Measurements from ENCODE around the gene ATP13A4.

The ATP13A4 gene

GRCh38 chr3:193498215-193498614 lies 56.5 kb downstream of the ATP13A4 start:
- no peaks in the 10 kb centered on the region for H3K36me3 ChIP-seq (ENCODE audit: insufficient read depth, insufficient read length, low read length)
- no peaks in the 10 kb centered on the region for H3K27me3 ChIP-seq (ENCODE audit: insufficient read depth, insufficient read length)
- H3K4me3 ChIP-seq (ENCODE audit: insufficient read length, low read depth): no peak overlapping the region
- TF ChIP-seq ZNF274 (IDR thresholded peaks at IDR 0.05; ENCODE audit: low read depth, low read length) (no peak), YY1 (IDR thresholded peaks at IDR 0.05; ENCODE audit: insufficient read depth, insufficient read length) (no peak), SUZ12 (IDR thresholded peaks at IDR 0.05; ENCODE audit: extremely low read depth, insufficient read depth, insufficient read length) (no peak)
- H3K9ac ChIP-seq (ENCODE audit: insufficient read length, low read depth): no peak overlapping the region
- no peak for DNase-seq (ENCODE audit: low read depth, low spot score)
- H3K9me3 ChIP-seq (ENCODE audit: insufficient read depth, low read length): no peaks in the 10 kb centered on the region
- H3K4me1 ChIP-seq (ENCODE audit: insufficient read depth, insufficient read length): no peaks in the 10 kb centered on the region

- H3K9ac ChIP-seq (ENCODE audit: insufficient read length, low read depth): no peak overlapping the region
- no peaks in the 10 kb centered on the region for H3K9me3 ChIP-seq (ENCODE audit: insufficient read depth, low read length)
- H3K27me3 ChIP-seq (ENCODE audit: insufficient read depth, insufficient read length): no peaks in the 10 kb centered on the region
- no peaks in the 10 kb centered on the region for H3K4me1 ChIP-seq (ENCODE audit: insufficient read depth, insufficient read length)
- no peak overlapping the region for H3K4me3 ChIP-seq (ENCODE audit: insufficient read length, low read depth)
- H3K36me3 ChIP-seq (ENCODE audit: insufficient read depth, insufficient read length, low read length): no peaks in the 10 kb centered on the region
- DNase-seq (ENCODE audit: low read depth, low spot score): no peak
- TF ChIP-seq YY1 (IDR thresholded peaks at IDR 0.05; ENCODE audit: insufficient read depth, insufficient read length): no peak
- TF ChIP-seq SUZ12 (IDR thresholded peaks at IDR 0.05; ENCODE audit: extremely low read depth, insufficient read depth, insufficient read length): no peak
- no peak for TF ChIP-seq ZNF274 (IDR thresholded peaks at IDR 0.05; ENCODE audit: low read depth, low read length)
Observed at GRCh38 chr3:193496658-193497057, 58.0 kb downstream of the ATP13A4 start.

- no peaks in the 10 kb centered on the region for H3K9me3 ChIP-seq (ENCODE audit: insufficient read depth, low read length)
- no peak for TF ChIP-seq SUZ12 (IDR thresholded peaks at IDR 0.05; ENCODE audit: extremely low read depth, insufficient read depth, insufficient read length)
- no peak for TF ChIP-seq YY1 (IDR thresholded peaks at IDR 0.05; ENCODE audit: insufficient read depth, insufficient read length)
- TF ChIP-seq ZNF274 (IDR thresholded peaks at IDR 0.05; ENCODE audit: low read depth, low read length): no peak
- H3K9ac ChIP-seq (ENCODE audit: insufficient read length, low read depth): no peak overlapping the region
- H3K4me3 ChIP-seq (ENCODE audit: insufficient read length, low read depth): no peak overlapping the region
- no peaks in the 10 kb centered on the region for H3K36me3 ChIP-seq (ENCODE audit: insufficient read depth, insufficient read length, low read length)
- H3K27me3 ChIP-seq (ENCODE audit: insufficient read depth, insufficient read length): no peaks in the 10 kb centered on the region
- H3K4me1 ChIP-seq (ENCODE audit: insufficient read depth, insufficient read length): no peaks in the 10 kb centered on the region
- DNase-seq (ENCODE audit: low read depth, low spot score): no peak
Observed at GRCh38 chr3:193491026-193491425, 63.7 kb downstream of the ATP13A4 start.

GRCh38 chr3:193490580-193490979 lies 64.1 kb downstream of the ATP13A4 start:
- H3K27me3 ChIP-seq (ENCODE audit: insufficient read depth, insufficient read length): no peaks in the 10 kb centered on the region

GRCh38 chr3:193489949-193490348 lies 64.7 kb downstream of the ATP13A4 start:
- no peak for DNase-seq (ENCODE audit: low read depth, low spot score)
- H3K9ac ChIP-seq (ENCODE audit: insufficient read length, low read depth): no peak overlapping the region
- TF ChIP-seq SUZ12 (IDR thresholded peaks at IDR 0.05; ENCODE audit: extremely low read depth, insufficient read depth, insufficient read length) (no peak), ZNF274 (IDR thresholded peaks at IDR 0.05; ENCODE audit: low read depth, low read length) (no peak), YY1 (IDR thresholded peaks at IDR 0.05; ENCODE audit: insufficient read depth, insufficient read length) (no peak)
- H3K36me3 ChIP-seq (ENCODE audit: insufficient read depth, insufficient read length, low read length): no peaks in the 10 kb centered on the region
- no peaks in the 10 kb centered on the region for H3K27me3 ChIP-seq (ENCODE audit: insufficient read depth, insufficient read length)
- no peak overlapping the region for H3K4me3 ChIP-seq (ENCODE audit: insufficient read length, low read depth)
- H3K9me3 ChIP-seq (ENCODE audit: insufficient read depth, low read length): no peaks in the 10 kb centered on the region
- H3K4me1 ChIP-seq (ENCODE audit: insufficient read depth, insufficient read length): no peaks in the 10 kb centered on the region

More at GRCh38 chr3:193490580-193490979, 64.1 kb downstream of the ATP13A4 start:
- H3K4me3 ChIP-seq (ENCODE audit: insufficient read length, low read depth): no peak overlapping the region
- no peaks in the 10 kb centered on the region for H3K9me3 ChIP-seq (ENCODE audit: insufficient read depth, low read length)
- no peaks in the 10 kb centered on the region for H3K4me1 ChIP-seq (ENCODE audit: insufficient read depth, insufficient read length)
- TF ChIP-seq SUZ12 (IDR thresholded peaks at IDR 0.05; ENCODE audit: extremely low read depth, insufficient read depth, insufficient read length) (no peak), ZNF274 (IDR thresholded peaks at IDR 0.05; ENCODE audit: low read depth, low read length) (no peak), YY1 (IDR thresholded peaks at IDR 0.05; ENCODE audit: insufficient read depth, insufficient read length) (no peak)
- H3K9ac ChIP-seq (ENCODE audit: insufficient read length, low read depth): no peak overlapping the region
- no peaks in the 10 kb centered on the region for H3K36me3 ChIP-seq (ENCODE audit: insufficient read depth, insufficient read length, low read length)
- DNase-seq (ENCODE audit: low read depth, low spot score): no peak

GRCh38 chr3:193488741-193489140 lies 66.0 kb downstream of the ATP13A4 start:
- H3K36me3 ChIP-seq (ENCODE audit: insufficient read depth, insufficient read length, low read length): no peaks in the 10 kb centered on the region
- H3K9me3 ChIP-seq (ENCODE audit: insufficient read depth, low read length): no peaks in the 10 kb centered on the region
- no peaks in the 10 kb centered on the region for H3K27me3 ChIP-seq (ENCODE audit: insufficient read depth, insufficient read length)
- DNase-seq (ENCODE audit: low read depth, low spot score): no peak
- H3K4me3 ChIP-seq (ENCODE audit: insufficient read length, low read depth): no peak overlapping the region
- no peaks in the 10 kb centered on the region for H3K4me1 ChIP-seq (ENCODE audit: insufficient read depth, insufficient read length)
- TF ChIP-seq ZNF274 (IDR thresholded peaks at IDR 0.05; ENCODE audit: low read depth, low read length) (no peak), SUZ12 (IDR thresholded peaks at IDR 0.05; ENCODE audit: extremely low read depth, insufficient read depth, insufficient read length) (no peak), YY1 (IDR thresholded peaks at IDR 0.05; ENCODE audit: insufficient read depth, insufficient read length) (no peak)
- no peak overlapping the region for H3K9ac ChIP-seq (ENCODE audit: insufficient read length, low read depth)

GRCh38 chr3:193483988-193484539 lies 70.6 kb downstream of the ATP13A4 start:
- DNase-seq (ENCODE audit: low read depth, low spot score): no peak
- no peaks in the 10 kb centered on the region for H3K9me3 ChIP-seq (ENCODE audit: insufficient read depth, low read length)
- no peak overlapping the region for H3K9ac ChIP-seq (ENCODE audit: insufficient read length, low read depth)
- no peak overlapping the region for H3K4me3 ChIP-seq (ENCODE audit: insufficient read length, low read depth)
- TF ChIP-seq SUZ12 (IDR thresholded peaks at IDR 0.05; ENCODE audit: extremely low read depth, insufficient read depth, insufficient read length) (no peak), YY1 (IDR thresholded peaks at IDR 0.05; ENCODE audit: insufficient read depth, insufficient read length) (no peak), ZNF274 (IDR thresholded peaks at IDR 0.05; ENCODE audit: low read depth, low read length) (no peak)
- no peaks in the 10 kb centered on the region for H3K36me3 ChIP-seq (ENCODE audit: insufficient read depth, insufficient read length, low read length)
- H3K4me1 ChIP-seq (ENCODE audit: insufficient read depth, insufficient read length): no peaks in the 10 kb centered on the region
- H3K27me3 ChIP-seq (ENCODE audit: insufficient read depth, insufficient read length): no peaks in the 10 kb centered on the region
